SK-N-SH treated with all-trans-retinoic acid at 6 μM for 48 hours (cell line): ENCODE results near the gene PLXDC2.

Experiments
- ATAC-seq: fragments of 200-7000 bp; cut with Tn5 transposase; 3 replicates; pipeline ENCODE4 v1.9.1; 2020; ENCODE audit warnings: mild to moderate bottlenecking, moderate library complexity
- ARNTL ChIP-seq: fragments of 450-650 bp; formaldehyde crosslinking; IDR thresholded peaks from 2 replicates; pipeline ENCODE4 v1.5.0; 2020; ENCODE audit warnings: low read depth, mild to moderate bottlenecking, moderate library complexity, borderline replicate concordance
- BACH2 ChIP-seq: fragments of 250-450 bp; sonication (Bioruptor Pico); IDR thresholded peaks from 2 replicates; pipeline ENCODE4 v1.9.0; 2021; ENCODE audit warnings: mild to moderate bottlenecking, borderline replicate concordance
- CREB5 ChIP-seq: fragments of 250-450 bp; sonication (Bioruptor Pico); IDR thresholded peaks from 2 replicates; pipeline ENCODE4 v1.5.1; 2020; ENCODE audit warnings: low read depth, mild to moderate bottlenecking, moderate library complexity
- CSDC2 ChIP-seq: fragments of 250-450 bp; sonication (Bioruptor Pico); IDR thresholded peaks from 2 replicates; pipeline ENCODE4 v1.5.0; 2020; ENCODE audit warnings: mild to moderate bottlenecking, moderate library complexity
- ESRRG ChIP-seq: fragments of 250-450 bp; sonication (Bioruptor Pico); IDR thresholded peaks from 2 replicates; pipeline ENCODE4 v1.6.1; 2021; ENCODE audit warnings: mild to moderate bottlenecking
- GLIS3 ChIP-seq: fragments of 250-450 bp; sonication (Bioruptor Pico); IDR thresholded peaks from 2 replicates; pipeline ENCODE4 v1.5.0; 2020; ENCODE audit warnings: mild to moderate bottlenecking, moderate library complexity
- ISL1 ChIP-seq: fragments of 250-450 bp; sonication (Bioruptor Pico); IDR thresholded peaks from 2 replicates; pipeline ENCODE4 v2.1.2; 2022; ENCODE audit warnings: mild to moderate bottlenecking, moderate library complexity
- OSR1 ChIP-seq: fragments of 250-450 bp; sonication (Bioruptor Pico); IDR thresholded peaks from 2 replicates; pipeline ENCODE4 v1.8.0; 2022; ENCODE audit warnings: moderate library complexity, mild to moderate bottlenecking, inconsistent platforms
- POU6F1 ChIP-seq: fragments of 250-450 bp; sonication (Bioruptor Pico); IDR thresholded peaks from 2 replicates; pipeline ENCODE4 v1.8.0; 2021; ENCODE audit warnings: low read depth, mild to moderate bottlenecking, moderate library complexity, borderline replicate concordance
- PPARA ChIP-seq: fragments of 250-450 bp; sonication (Bioruptor Pico); IDR thresholded peaks from 2 replicates; pipeline ENCODE4 v1.5.0; 2020; ENCODE audit warnings: mild to moderate bottlenecking, borderline replicate concordance
- RARB ChIP-seq: fragments of 250-450 bp; sonication (Bioruptor Pico); IDR thresholded peaks from 2 replicates; pipeline ENCODE4 v1.8.0; 2021; ENCODE audit warnings: mild to moderate bottlenecking, moderate library complexity
- TCF4 ChIP-seq: fragments of 250-450 bp; sonication (Bioruptor Pico); IDR thresholded peaks from 2 replicates; pipeline ENCODE4 v1.8.0; 2021; ENCODE audit warnings: mild to moderate bottlenecking, moderate library complexity, borderline replicate concordance
- ZFP3 ChIP-seq: fragments of 250-450 bp; sonication (Bioruptor Pico); IDR thresholded peaks from 2 replicates; pipeline ENCODE4 v1.5.0; 2020; ENCODE audit warnings: mild to moderate bottlenecking, moderate library complexity
- ZFP30 ChIP-seq: fragments of 450-650 bp; formaldehyde crosslinking; IDR thresholded peaks from 2 replicates; pipeline ENCODE4 v1.5.0; 2022; ENCODE audit warnings: mild to moderate bottlenecking, moderate library complexity
- ZNF565 ChIP-seq: fragments of 450-650 bp; formaldehyde crosslinking; conservative IDR thresholded peaks from 2 replicates; pipeline ENCODE4 v1.5.0; 2020; ENCODE audit warnings: low read depth, mild to moderate bottlenecking, moderate library complexity
- ZNF8 ChIP-seq: fragments of 450-650 bp; formaldehyde crosslinking; IDR thresholded peaks from 2 replicates; pipeline ENCODE4 v1.5.0; 2020; ENCODE audit warnings: mild to moderate bottlenecking, moderate library complexity
- TF ChIP-seq, protein P1 (sequence below): fragments of 250-450 bp; sonication (Bioruptor Pico); IDR thresholded peaks from 2 replicates; pipeline ENCODE4 v1.5.1; 2021; ENCODE audit warnings: mild to moderate bottlenecking, moderate library complexity
- TF ChIP-seq, protein P2 (sequence below): fragments of 250-450 bp; sonication (Bioruptor Pico); IDR thresholded peaks from 2 replicates; pipeline ENCODE4 v1.5.0; 2020; ENCODE audit warnings: mild to moderate bottlenecking, moderate library complexity
- TF ChIP-seq, protein P3 (sequence below): fragments of 250-450 bp; sonication (Bioruptor Pico); IDR thresholded peaks from 2 replicates; pipeline ENCODE4 v1.8.0; 2020; ENCODE audit warnings: mild to moderate bottlenecking, moderate library complexity, borderline replicate concordance

The PLXDC2 gene

DNA sequence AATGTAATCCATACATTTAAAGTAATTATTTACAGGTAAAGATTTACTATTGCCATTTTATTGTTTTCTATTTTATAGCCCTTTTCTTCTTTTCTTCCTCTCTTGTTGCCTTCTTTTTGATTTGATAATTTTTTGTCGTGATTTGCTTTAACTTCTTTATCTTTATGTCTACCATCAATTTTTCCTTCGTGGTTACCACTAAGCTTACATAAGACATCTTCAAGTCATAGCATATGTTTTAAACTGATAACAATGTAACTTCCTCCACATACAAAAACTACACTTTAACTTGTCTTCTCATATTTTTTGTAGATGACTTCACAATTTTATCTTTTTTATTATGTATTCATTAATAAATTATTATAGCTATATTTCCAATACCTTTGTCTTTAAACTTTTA lies 316.6 kb downstream of the PLXDC2 start (continued):
- TF ChIP-seq ARNTL (CRISPR knock-in tag) (no peak), OSR1 (CRISPR knock-in tag) (no peak), ZNF565 (CRISPR knock-in tag) (no peak), BACH2 (CRISPR knock-in tag) (no peak), ISL1 (CRISPR knock-in tag) (no peak)
- TF ChIP-seq, protein P1, sequence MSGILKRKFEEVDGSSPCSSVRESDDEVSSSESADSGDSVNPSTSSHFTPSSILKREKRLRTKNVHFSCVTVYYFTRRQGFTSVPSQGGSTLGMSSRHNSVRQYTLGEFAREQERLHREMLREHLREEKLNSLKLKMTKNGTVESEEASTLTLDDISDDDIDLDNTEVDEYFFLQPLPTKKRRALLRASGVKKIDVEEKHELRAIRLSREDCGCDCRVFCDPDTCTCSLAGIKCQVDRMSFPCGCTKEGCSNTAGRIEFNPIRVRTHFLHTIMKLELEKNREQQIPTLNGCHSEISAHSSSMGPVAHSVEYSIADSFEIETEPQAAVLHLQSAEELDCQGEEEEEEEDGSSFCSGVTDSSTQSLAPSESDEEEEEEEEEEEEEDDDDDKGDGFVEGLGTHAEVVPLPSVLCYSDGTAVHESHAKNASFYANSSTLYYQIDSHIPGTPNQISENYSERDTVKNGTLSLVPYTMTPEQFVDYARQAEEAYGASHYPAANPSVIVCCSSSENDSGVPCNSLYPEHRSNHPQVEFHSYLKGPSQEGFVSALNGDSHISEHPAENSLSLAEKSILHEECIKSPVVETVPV (CRISPR knock-in tag): no peak

GRCh38 chr10:20133669-20134189 lies 317.5 kb downstream of the PLXDC2 start:
- no peak for ATAC-seq
- TF ChIP-seq BACH2 (CRISPR knock-in tag) (no peak), PPARA (CRISPR knock-in tag) (no peak)
- TF ChIP-seq, all 23 proteins: peak for 0

GRCh38 chr10:20142311-20142710 lies 326.1 kb downstream of the PLXDC2 start:
- no peak for ATAC-seq
- TF ChIP-seq BACH2 (CRISPR knock-in tag) (no peak), CSDC2 (no peak), CREB5 (CRISPR knock-in tag) (no peak), ZNF8 (CRISPR knock-in tag) (no peak), ZFP3 (CRISPR knock-in tag) (no peak), ARNTL (CRISPR knock-in tag) (no peak), OSR1 (CRISPR knock-in tag) (no peak), ISL1 (CRISPR knock-in tag) (no peak), POU6F1 (CRISPR knock-in tag) (no peak), ZNF565 (CRISPR knock-in tag) (no peak), TCF4 (CRISPR knock-in tag) (no peak), ESRRG (CRISPR knock-in tag) (no peak), RARB (CRISPR knock-in tag) (no peak), ZFP30 (CRISPR knock-in tag) (no peak), GLIS3 (CRISPR knock-in tag) (no peak)
- TF ChIP-seq, protein P2, sequence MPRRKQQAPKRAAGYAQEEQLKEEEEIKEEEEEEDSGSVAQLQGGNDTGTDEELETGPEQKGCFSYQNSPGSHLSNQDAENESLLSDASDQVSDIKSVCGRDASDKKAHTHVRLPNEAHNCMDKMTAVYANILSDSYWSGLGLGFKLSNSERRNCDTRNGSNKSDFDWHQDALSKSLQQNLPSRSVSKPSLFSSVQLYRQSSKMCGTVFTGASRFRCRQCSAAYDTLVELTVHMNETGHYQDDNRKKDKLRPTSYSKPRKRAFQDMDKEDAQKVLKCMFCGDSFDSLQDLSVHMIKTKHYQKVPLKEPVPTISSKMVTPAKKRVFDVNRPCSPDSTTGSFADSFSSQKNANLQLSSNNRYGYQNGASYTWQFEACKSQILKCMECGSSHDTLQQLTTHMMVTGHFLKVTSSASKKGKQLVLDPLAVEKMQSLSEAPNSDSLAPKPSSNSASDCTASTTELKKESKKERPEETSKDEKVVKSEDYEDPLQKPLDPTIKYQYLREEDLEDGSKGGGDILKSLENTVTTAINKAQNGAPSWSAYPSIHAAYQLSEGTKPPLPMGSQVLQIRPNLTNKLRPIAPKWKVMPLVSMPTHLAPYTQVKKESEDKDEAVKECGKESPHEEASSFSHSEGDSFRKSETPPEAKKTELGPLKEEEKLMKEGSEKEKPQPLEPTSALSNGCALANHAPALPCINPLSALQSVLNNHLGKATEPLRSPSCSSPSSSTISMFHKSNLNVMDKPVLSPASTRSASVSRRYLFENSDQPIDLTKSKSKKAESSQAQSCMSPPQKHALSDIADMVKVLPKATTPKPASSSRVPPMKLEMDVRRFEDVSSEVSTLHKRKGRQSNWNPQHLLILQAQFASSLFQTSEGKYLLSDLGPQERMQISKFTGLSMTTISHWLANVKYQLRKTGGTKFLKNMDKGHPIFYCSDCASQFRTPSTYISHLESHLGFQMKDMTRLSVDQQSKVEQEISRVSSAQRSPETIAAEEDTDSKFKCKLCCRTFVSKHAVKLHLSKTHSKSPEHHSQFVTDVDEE: no peak
- TF ChIP-seq, protein P1 (CRISPR knock-in tag): no peak
- TF ChIP-seq, protein P3, sequence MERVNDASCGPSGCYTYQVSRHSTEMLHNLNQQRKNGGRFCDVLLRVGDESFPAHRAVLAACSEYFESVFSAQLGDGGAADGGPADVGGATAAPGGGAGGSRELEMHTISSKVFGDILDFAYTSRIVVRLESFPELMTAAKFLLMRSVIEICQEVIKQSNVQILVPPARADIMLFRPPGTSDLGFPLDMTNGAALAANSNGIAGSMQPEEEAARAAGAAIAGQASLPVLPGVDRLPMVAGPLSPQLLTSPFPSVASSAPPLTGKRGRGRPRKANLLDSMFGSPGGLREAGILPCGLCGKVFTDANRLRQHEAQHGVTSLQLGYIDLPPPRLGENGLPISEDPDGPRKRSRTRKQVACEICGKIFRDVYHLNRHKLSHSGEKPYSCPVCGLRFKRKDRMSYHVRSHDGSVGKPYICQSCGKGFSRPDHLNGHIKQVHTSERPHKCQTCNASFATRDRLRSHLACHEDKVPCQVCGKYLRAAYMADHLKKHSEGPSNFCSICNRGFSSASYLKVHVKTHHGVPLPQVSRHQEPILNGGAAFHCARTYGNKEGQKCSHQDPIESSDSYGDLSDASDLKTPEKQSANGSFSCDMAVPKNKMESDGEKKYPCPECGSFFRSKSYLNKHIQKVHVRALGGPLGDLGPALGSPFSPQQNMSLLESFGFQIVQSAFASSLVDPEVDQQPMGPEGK (CRISPR knock-in tag): no peak
